Calu3 (cell line): Measurements from ENCODE around the gene SNX11. TPM values are rescaled to one million over a fixed set of nuclear protein-coding genes. Genes with fewer than 3 reads are reported as not detected.
A peak's percentile ranks its signal among the peaks of the same experiment; 100 is the strongest.

Experiments
- BruUV-seq: library from RNA; stranded (reverse); fragments of 400-500 nt; replicated peaks from 2 replicates; lab custom pipeline; 2021; lab: Mats Ljungman, UMichigan
- CTCF ChIA-PET: fragments of 300-600 bp; sonication (Branson Sonifier 250); formaldehyde crosslinking; loops from one replicate; lab custom pipeline; 2022; ENCODE audit warnings: antibody characterized with exemption; lab: Charles Lee
- DNase-seq: peaks from one replicate; pipeline ENCODE4 v3.0.0; 2022
- H3K27ac Mint-ChIP-seq: one replicate; pipeline ENCODE4 v1.8.0; 2022; ENCODE audit warnings: mixed read lengths; ENCODE audit not compliant: unreplicated experiment
- H3K27me3 Mint-ChIP-seq: one replicate; pipeline ENCODE4 v1.8.0; 2022; ENCODE audit warnings: mixed read lengths; ENCODE audit not compliant: unreplicated experiment
- H3K36me3 Mint-ChIP-seq: one replicate; pipeline ENCODE4 v1.8.0; 2022; ENCODE audit warnings: mild to moderate bottlenecking, moderate library complexity, mixed read lengths; ENCODE audit not compliant: insufficient read depth, unreplicated experiment
- H3K4me1 Mint-ChIP-seq: one replicate; pipeline ENCODE4 v1.8.0; 2022; ENCODE audit warnings: mild to moderate bottlenecking, low read depth, mixed read lengths; ENCODE audit not compliant: unreplicated experiment
- H3K4me3 Mint-ChIP-seq: one replicate; pipeline ENCODE4 v1.8.0; 2022; ENCODE audit warnings: mild to moderate bottlenecking, low read depth, moderate library complexity, mixed read lengths; ENCODE audit not compliant: unreplicated experiment
- H3K9me3 Mint-ChIP-seq: one replicate; pipeline ENCODE4 v1.8.0; 2022; ENCODE audit warnings: low read depth, mixed read lengths; ENCODE audit not compliant: unreplicated experiment
- CTCF ChIP-seq: fragments of 200-600 bp; IDR thresholded peaks from one replicate; pipeline ENCODE4 v1.8.0; 2022; ENCODE audit warnings: antibody characterized with exemption; ENCODE audit not compliant: unreplicated experiment
- intact Hi-C: fragments of 100-400 bp; cut with micrococcal nuclease; formaldehyde crosslinking; loops from one replicate; pipeline ENCODE4 v1.10.0; 2022; ENCODE audit not compliant: unreplicated experiment
- total RNA-seq: library from RNA; stranded (reverse); gene quantifications from 2 replicates; pipeline ENCODE4 v1.2.3, GENCODE V29; 2022

The SNX11 gene
- total RNA-seq, 1 experiment from 2014 or later = 29.4 TPM

- Mint-ChIP-seq H3K9me3 (no peaks in the 10 kb centered on the region), H3K4me3 (no peak overlapping the region), H3K27ac (peak overlapping the region; percentile 43), H3K4me1 (peaks cover 16% of the 10 kb centered on the region), H3K27me3 (no peaks in the 10 kb centered on the region), H3K36me3 (peaks cover 21% of the 10 kb centered on the region)
- intact Hi-C loops = no loop called here
- no peak for TF ChIP-seq CTCF
- BruUV-seq = no TSS peak
- DNase-seq = peak; percentile 79
- CTCF ChIA-PET = interaction anchor here (0.5 to 2.6 kb wide), 3 partner anchors 47 to 953 kb away, joined by 3 to 8 read pairs (median 3); no protein-coding TSS in a partner anchor
These were observed 19.9 kb downstream of the SNX11 start for GRCh38 chr17:48127371-48128051.

GRCh38 chr17:48128400-48128799 is 20.8 kb downstream of the SNX11 start:
- intact Hi-C loops = no loop called here
- DNase-seq = no peak
- Mint-ChIP-seq H3K4me3 (no peak overlapping the region), H3K4me1 (peaks cover 16% of the 10 kb centered on the region), H3K27ac (no peak overlapping the region), H3K9me3 (no peaks in the 10 kb centered on the region), H3K27me3 (no peaks in the 10 kb centered on the region), H3K36me3 (peaks cover 18% of the 10 kb centered on the region)
- CTCF ChIA-PET = interaction anchor here (0.7 kb wide), 1 partner anchor 60 kb away, joined by 5 read pairs; no protein-coding TSS in a partner anchor
- no peak for TF ChIP-seq CTCF
- no TSS peak for BruUV-seq

- Mint-ChIP-seq H3K27me3 (no peaks in the 10 kb centered on the region), H3K27ac (no peak overlapping the region), H3K4me3 (no peak overlapping the region), H3K4me1 (peaks cover 16% of the 10 kb centered on the region), H3K36me3 (peaks cover 18% of the 10 kb centered on the region), H3K9me3 (no peaks in the 10 kb centered on the region)
- DNase-seq = no peak
- CTCF ChIA-PET = no interaction called here
- no TSS peak for BruUV-seq
- intact Hi-C loops = no loop called here
- no peak for TF ChIP-seq CTCF
These were observed 22.4 kb downstream of the SNX11 start for GRCh38 chr17:48129981-48130380.

- Mint-ChIP-seq H3K36me3 (peaks cover 12% of the 10 kb centered on the region), H3K27ac (no peak overlapping the region), H3K27me3 (no peaks in the 10 kb centered on the region), H3K9me3 (no peaks in the 10 kb centered on the region), H3K4me1 (peaks cover 15% of the 10 kb centered on the region), H3K4me3 (no peak overlapping the region)
- CTCF ChIA-PET = interaction anchor here (0.5 to 2.0 kb wide), 17 partner anchors 9 to 551 kb away, joined by 3 to 30 read pairs (median 5); partner anchors contain the start of genes CDK5RAP3, NFE2L1 and SNX11
- TF ChIP-seq CTCF = peak; percentile 92
- peak; percentile 85 for DNase-seq
- BruUV-seq = no TSS peak
- intact Hi-C loops = loop anchor here (1.0 kb wide), 2 partner anchors 51 to 105 kb away; no protein-coding TSS in a partner anchor
These were observed 23.8 kb downstream of the SNX11 start for GRCh38 chr17:48131216-48131824.
